ENCODE data around the gene GALM. TPM values are rescaled to one million over a fixed set of nuclear protein-coding genes. Genes with fewer than 3 reads are reported as not detected.

The GALM gene
- total RNA-seq, 1 experiment from 2014 or later: 20.5 TPM

GRCh38 chr2:38621018-38621417 lies 44.9 kb upstream of the GALM start:
- no peak for TF ChIP-seq POLR2AphosphoS5 (IDR thresholded peaks at IDR 0.05; ENCODE audit: low read depth, low read length)
- Histone ChIP-seq H3K27ac (ENCODE audit: low read length) (no peak overlapping the region), H3K4me3 (ENCODE audit: low read depth in 2 of 2, low read length in 2 of 2) (no peak overlapping the region), H3K27me3 (ENCODE audit: control insufficient read depth, insufficient read depth, low read length) (no peaks in the 10 kb centered on the region), H3K4me1 (ENCODE audit: control insufficient read depth, insufficient read depth, low read length) (peaks cover 6% of the 10 kb centered on the region), H3K36me3 (ENCODE audit: control insufficient read depth, insufficient read depth, low read length) (no peaks in the 10 kb centered on the region), H3K9me3 (ENCODE audit: control insufficient read depth, insufficient read depth, low read depth, low read length) (no peaks in the 10 kb centered on the region)
- no TSS peak for BruUV-seq (replicated peaks)
- POLR2A ChIA-PET: no interaction called here
- intact Hi-C loops (cut with micrococcal nuclease; ENCODE audit: unreplicated experiment): no loop called here
- ATAC-seq (no peak), DNase-seq (ENCODE audit: low read depth, low spot score) (no peak)
- in situ Hi-C loops (cut with HindIII; ENCODE audit: low pct_unique_long_range_greater_than_20kb, low sequenced_read_pairs): no loop called here
- CTCF ChIA-PET: no interaction called here

GRCh38 chr2:38622210-38622609 lies 43.7 kb upstream of the GALM start:
- ATAC-seq (no peak), DNase-seq (ENCODE audit: low read depth, low spot score) (no peak)
- no peak overlapping the region for H3K4me3 ChIP-seq (ENCODE audit: low read depth in 2 of 2, low read length in 2 of 2)
- ChIA-PET CTCF (no interaction called here), POLR2A (no interaction called here)
- intact Hi-C loops (cut with micrococcal nuclease; ENCODE audit: unreplicated experiment): no loop called here
- TF ChIP-seq TCF7L2 (IDR thresholded peaks at IDR 0.05; ENCODE audit: low read depth, low read length) (no peak), CTCF (IDR thresholded peaks at IDR 0.05) (no peak), SIN3A (IDR thresholded peaks at IDR 0.05; ENCODE audit: borderline replicate concordance, insufficient read depth, low read depth, low read length) (no peak), REST (IDR thresholded peaks at IDR 0.05; ENCODE audit: insufficient read depth in 1 of 2, low read depth in 2 of 2, low read length in 1 of 2) (no peak), POLR2AphosphoS5 (IDR thresholded peaks at IDR 0.05; ENCODE audit: low read depth, low read length) (no peak)
- H3K27ac ChIP-seq (ENCODE audit: low read length): no peak overlapping the region
- in situ Hi-C loops (cut with HindIII; ENCODE audit: low pct_unique_long_range_greater_than_20kb, low sequenced_read_pairs): no loop called here
- no peaks in the 10 kb centered on the region for H3K36me3 ChIP-seq (ENCODE audit: control insufficient read depth, insufficient read depth, low read length)
- peaks cover 6% of the 10 kb centered on the region for H3K4me1 ChIP-seq (ENCODE audit: control insufficient read depth, insufficient read depth, low read length)
- no peaks in the 10 kb centered on the region for H3K9me3 ChIP-seq (ENCODE audit: control insufficient read depth, insufficient read depth, low read depth, low read length)
- H3K27me3 ChIP-seq (ENCODE audit: control insufficient read depth, insufficient read depth, low read length): no peaks in the 10 kb centered on the region
- no TSS peak for BruUV-seq (replicated peaks)

GRCh38 chr2:38626326-38627035 lies 39.4 kb upstream of the GALM start:
- DNase-seq (ENCODE audit: low read depth, low spot score) (no peak), ATAC-seq (no peak)
- intact Hi-C loops (cut with micrococcal nuclease; ENCODE audit: unreplicated experiment): no loop called here
- in situ Hi-C loops (cut with HindIII; ENCODE audit: low pct_unique_long_range_greater_than_20kb, low sequenced_read_pairs): no loop called here
- CTCF ChIA-PET: no interaction called here
- TF ChIP-seq CTCF (IDR thresholded peaks at IDR 0.05) (no peak), SIN3A (IDR thresholded peaks at IDR 0.05; ENCODE audit: borderline replicate concordance, insufficient read depth, low read depth, low read length) (no peak), TCF7L2 (IDR thresholded peaks at IDR 0.05; ENCODE audit: low read depth, low read length) (no peak), REST (IDR thresholded peaks at IDR 0.05; ENCODE audit: insufficient read depth in 1 of 2, low read depth in 2 of 2, low read length in 1 of 2) (no peak), POLR2AphosphoS5 (IDR thresholded peaks at IDR 0.05; ENCODE audit: low read depth, low read length) (no peak)
- no peaks in the 10 kb centered on the region for H3K36me3 ChIP-seq (ENCODE audit: control insufficient read depth, insufficient read depth, low read length)
- no peak overlapping the region for H3K4me3 ChIP-seq (ENCODE audit: low read depth in 2 of 2, low read length in 2 of 2)
- H3K9me3 ChIP-seq (ENCODE audit: control insufficient read depth, insufficient read depth, low read depth, low read length): no peaks in the 10 kb centered on the region
- H3K4me1 ChIP-seq (ENCODE audit: control insufficient read depth, insufficient read depth, low read length): no peaks in the 10 kb centered on the region
- BruUV-seq (replicated peaks): no TSS peak
- POLR2A ChIA-PET: no interaction called here
- H3K27ac ChIP-seq (ENCODE audit: low read length): no peak overlapping the region
- H3K27me3 ChIP-seq (ENCODE audit: control insufficient read depth, insufficient read depth, low read length): no peaks in the 10 kb centered on the region
